K562 (cell line): ENCODE measurements around the gene TRABD2B. TPM values are rescaled to one million over a fixed set of nuclear protein-coding genes. Genes with fewer than 3 reads are reported as not detected.

Experiments
- ATAC-seq: fragments of 200-7000 bp; cut with Tn5 transposase; 3 replicates; pipeline ENCODE4 v1.9.1; 2020; ENCODE audit warnings: moderate library complexity
- BruUV-seq: library from RNA; stranded (reverse); fragments of 400-500 nt; replicated peaks from 2 replicates; lab custom pipeline; 2021; lab: Mats Ljungman, UMichigan
- CTCF ChIA-PET: fragments of 300-600 bp; formaldehyde crosslinking; extraction: SDS; loops from one replicate; lab custom pipeline; 2021; ENCODE audit warnings: low intra/inter-chr PET ratio; lab: Yijun Ruan, JAX
- POLR2A ChIA-PET: fragments of 300-600, 350-650 bp; sonication (Branson Sonifier 250); formaldehyde crosslinking; extraction: SDS; loops from one replicate; lab custom pipeline; 2021; ENCODE audit warnings: antibody characterized with exemption, inconsistent platforms; lab: Yijun Ruan, JAX
- DNase-seq, 4 experiments: peaks; one replicate each; pipeline versions ENCODE4 v3.0.0 to v3.0.0-alpha.2; 2011 to 2018; ENCODE audit warnings: low spot score in 3 of 4, mixed read lengths in 3 of 4; ENCODE audit errors: extremely low read depth in 1 of 4
- FAIRE-seq: peaks from 2 replicates; lab custom pipeline; 2011; peaks lifted over from hg19 to GRCh38; lab: Jason Lieb, UNC
- H2AFZ ChIP-seq: 2 replicates; pipeline ENCODE4 v1.6.0; 2011; ENCODE audit warnings: low read depth, low read length, control low read depth, inconsistent platforms
- H3K27ac ChIP-seq: fragments of 200-600 bp; 3 replicates; pipeline ENCODE4 v1.8.0; 2011; ENCODE audit warnings: low read depth, mild to moderate bottlenecking, control low read depth, inconsistent platforms, low read length, moderate library complexity, mixed read lengths; ENCODE audit errors: extremely low read depth
- H3K27me3 ChIP-seq, 2 experiments: fragments of 300-600 bp in 1 of 2; 2 replicates in 1 of 2; 3 replicates in 1 of 2; pipeline versions ENCODE4 v1.6.0 to v1.8.0; 2011; ENCODE audit warnings: inconsistent platforms in 2 of 2, low read length in 2 of 2, mild to moderate bottlenecking in 1 of 2, mixed read lengths in 1 of 2, moderate library complexity in 1 of 2; ENCODE audit not compliant: control insufficient read depth in 2 of 2, insufficient read depth in 2 of 2
- H3K36me3 ChIP-seq: fragments of 300-600 bp; 3 replicates; pipeline ENCODE4 v1.8.0; 2011; ENCODE audit warnings: mild to moderate bottlenecking, low read length, inconsistent platforms; ENCODE audit not compliant: control insufficient read depth, insufficient read depth
- H3K4me1 ChIP-seq, 2 experiments: fragments of 200-600 bp in 1 of 2; replicated peaks in 1 of 2; 2 replicates in 1 of 2; 3 replicates in 1 of 2; pipeline versions ENCODE4 v1.5.1 to v1.8.0; 2011; ENCODE audit warnings: inconsistent platforms in 2 of 2, low read length in 2 of 2, mild to moderate bottlenecking in 1 of 2, mixed read lengths in 1 of 2, moderate library complexity in 1 of 2; ENCODE audit not compliant: control insufficient read depth in 2 of 2, insufficient read depth in 2 of 2
- H3K4me2 ChIP-seq: 2 replicates; pipeline ENCODE4 v1.6.1; 2011; ENCODE audit warnings: low read length, control low read depth, inconsistent platforms, mixed read lengths; ENCODE audit not compliant: insufficient read depth
- H3K4me3 ChIP-seq: fragments of 200-600 bp; sonication (generic), shearing (Covaris generic); 2 replicates; pipeline ENCODE4 v1.5.1; 2016; ENCODE audit warnings: control low read depth, inconsistent platforms
- H3K79me2 ChIP-seq: fragments of 200-600 bp; 3 replicates; pipeline ENCODE4 v1.8.0; 2011; ENCODE audit warnings: low read length, inconsistent platforms; ENCODE audit not compliant: control insufficient read depth, insufficient read depth
- H3K9ac ChIP-seq, 2 experiments: 2 replicates each; pipeline versions ENCODE4 v1.6.0 to v1.6.1; 2011; ENCODE audit warnings: low read depth in 2 of 2, low read length in 2 of 2, control low read depth in 1 of 2, inconsistent platforms in 1 of 2, mild to moderate bottlenecking in 1 of 2, mixed read lengths in 1 of 2; ENCODE audit not compliant: insufficient read depth in 1 of 2
- H3K9me1 ChIP-seq: one replicate; pipeline ENCODE4 v1.6.0; 2011; ENCODE audit warnings: inconsistent platforms, mild to moderate bottlenecking, low read length, moderate library complexity; ENCODE audit not compliant: control insufficient read depth, insufficient read depth
- H3K9me3 ChIP-seq: replicated peaks from 2 replicates; pipeline ENCODE4 v1.5.1; 2011; ENCODE audit warnings: low read depth, low read length, inconsistent platforms; ENCODE audit not compliant: control insufficient read depth, insufficient read depth
- H4K20me1 ChIP-seq: replicated peaks from 2 replicates; pipeline ENCODE4 v1.6.1; 2011; ENCODE audit warnings: low read length, inconsistent platforms, mixed read lengths; ENCODE audit not compliant: control insufficient read depth, insufficient read depth
- BRF1 ChIP-seq: IDR thresholded peaks from 3 replicates; pipeline ENCODE4 v1.6.1; 2011; ENCODE audit warnings: borderline replicate concordance, mild to moderate bottlenecking; ENCODE audit not compliant: insufficient read length; ENCODE audit errors: extremely low read depth
- CTCF ChIP-seq, 3 experiments: IDR thresholded peaks in 2 of 3; conservative IDR thresholded peaks in 1 of 3; 2 replicates each; pipeline ENCODE4 v1.5.1; 2011 to 2012; ENCODE audit warnings: low read length in 3 of 3, mild to moderate bottlenecking in 3 of 3, control low read depth in 2 of 3, improper control_type of control experiment in 1 of 3, inconsistent platforms in 1 of 3, low read depth in 1 of 3, mixed read lengths in 1 of 3, moderate library complexity in 1 of 3; ENCODE audit not compliant: insufficient read depth in 2 of 3
- EGR1 ChIP-seq: fragments of 450-650 bp; conservative IDR thresholded peaks from 2 replicates; pipeline ENCODE4 v1.6.1; 2017; ENCODE audit warnings: mild to moderate bottlenecking
- RBM39 ChIP-seq: fragments of 200-400 bp; formaldehyde crosslinking; optimal IDR thresholded peaks from 2 replicates; pipeline ENCODE3; 2018; ENCODE audit warnings: low read depth, low read length
- WGBS: fragments of 100-300 bp; shearing (Covaris generic); methylation state at CpG from one replicate; pipeline ENCODE4 v1.1.6; 2016; ENCODE audit warnings: low coverage, mixed read lengths; ENCODE audit not compliant: insufficient coverage; ENCODE audit errors: missing lambda C conversion rate; 5-methylcytosine and 5-hydroxymethylcytosine counted together
- in situ Hi-C: fragments of 300-500 bp; cut with MboI; formaldehyde crosslinking; loops from 4 replicates; pipeline ENCODE4 v1.15.0; 2018; ENCODE audit warnings: inconsistent platforms, mixed read lengths
- intact Hi-C: fragments of 100-400 bp; cut with micrococcal nuclease; formaldehyde crosslinking; loops from 2 replicates; pipeline ENCODE4 v1.14.2; 2022
- polyA plus RNA-seq, 8 experiments: library from polyadenylated mRNA; depleted of rRNA in 4 of 8; stranded (reverse) in 5 of 8; unstranded in 3 of 8; fragments of >200 nt; fragmentation: Nextera tagmentation in 2 of 8; fragmentation: Illumina TruSeq in 1 of 8; extraction: Ambion mirVana in 2 of 8; extraction: Trizol in 1 of 8; gene quantifications; 2 replicates each; pipeline versions ENCODE4 v1.2.1 to v1.2.3, GENCODE V29; 2011 to 2014; ENCODE audit warnings: inconsistent platforms in 1 of 8, missing spikeins in 1 of 8
- total RNA-seq, 7 experiments: library from RNA; depleted of rRNA in 6 of 7; stranded (reverse); fragments of >200 nt in 6 of 7; fragmentation: Illumina TruSeq in 2 of 7; extraction: Trizol in 2 of 7; gene quantifications; 2 replicates each; pipeline versions ENCODE4 v1.2.1 to v1.2.3, GENCODE V29; 2011 to 2021; ENCODE audit warnings: low replicate concordance in 1 of 7

The TRABD2B gene
- total and polyA plus RNA-seq, 9 of the 15 experiments (the other 6 are each of a cell fraction or from before 2014, with no cell fraction given): not detected

- Histone ChIP-seq H3K79me2 (no peaks in the 10 kb centered on the region), H3K36me3 (no peaks in the 10 kb centered on the region), H4K20me1 (peaks cover 20% of the 10 kb centered on the region; the same call in 1 of the 2 replicates), H3K27ac (no peak overlapping the region), H3K27me3 (peaks cover 2 to 63% of the 10 kb centered on the region in 2 experiments; a peak in 4 of 5 replicates), H3K4me1 (no peaks in the 10 kb centered on the region), H3K9ac (no peak overlapping the region), H3K9me3 (no peaks in the 10 kb centered on the region), H3K4me3 (no peak overlapping the region), H3K9me1 (peaks cover 2% of the 10 kb centered on the region), H3K4me2 (no peak overlapping the region), H2AFZ (no peak overlapping the region)
- ChIA-PET POLR2A (interaction anchor here (0.5 kb wide), 1 partner anchor 17 kb away, joined by 3 read pairs; no protein-coding TSS in a partner anchor), CTCF (no interaction called here)
- no peak for TF ChIP-seq RBM39
- BruUV-seq: no TSS peak
- no peak for FAIRE-seq
- intact Hi-C loops (no loop called here), in situ Hi-C loops (no loop called here)
- no peak for DNase-seq
- WGBS: 2% methylated on average over 22 of the region's 22 CpGs
- ATAC-seq: no peak
Observed at GRCh38 chr1:47781171-47781959, 215.8 kb downstream of the TRABD2B start.

GRCh38 chr1:47780469-47780995 lies 216.7 kb downstream of the TRABD2B start:
- peak; percentile 33 for ATAC-seq
- peak; percentile 43 for TF ChIP-seq EGR1
- TF ChIP-seq CTCF (IDR thresholded peaks at IDR 0.05 in 2 of 3, conservative IDR thresholded peaks at IDR 0.05 in 1 of 3; ENCODE audit: insufficient read depth in 2 of 3, low read depth in 1 of 3, low read length in 3 of 3): peak; percentile 29 to 38 (median 33); a peak in 4 of 6 replicates
- TF ChIP-seq BRF1: no peak
- Histone ChIP-seq H3K79me2 (no peaks in the 10 kb centered on the region), H3K9me1 (peaks cover 2% of the 10 kb centered on the region), H3K9me3 (no peaks in the 10 kb centered on the region), H3K27ac (no peak overlapping the region), H3K9ac (no peak overlapping the region), H2AFZ (no peak overlapping the region), H3K4me1 (no peaks in the 10 kb centered on the region), H3K36me3 (no peaks in the 10 kb centered on the region), H3K4me3 (no peak overlapping the region), H3K4me2 (no peak overlapping the region), H4K20me1 (peaks cover 20% of the 10 kb centered on the region; the same call in 1 of the 2 replicates), H3K27me3 (peaks cover 10 to 68% of the 10 kb centered on the region in 2 experiments)
- WGBS: under 1% methylated on average over 8 of the region's 8 CpGs
- peak; percentile 13 to 49 (median 40) for DNase-seq
- intact Hi-C loops: no loop called here
- CTCF ChIA-PET: interaction anchor here (0.6 kb wide), 1 partner anchor 420 kb away, joined by 4 read pairs; no protein-coding TSS in a partner anchor
- no TSS peak for BruUV-seq
- POLR2A ChIA-PET: interaction anchor here (0.5 kb wide), 1 partner anchor 18 kb away, joined by 3 read pairs; no protein-coding TSS in a partner anchor
- in situ Hi-C loops: no loop called here
- no peak for FAIRE-seq
